NCI-H2196 treated with DMSO at 0.1 percent for 48 hours (cell line): ENCODE results near the gene KLHL10.

ENCODE experiments used
- DNase-seq: peaks from one replicate; lab custom pipeline; 2025; ENCODE audit not compliant: unreplicated experiment; lab: John Stamatoyannopoulos, UW

Gene KLHL10

GRCh38 chr17:41892021-41892376 is 54.4 kb downstream of the KLHL10 start:
- DNase-seq = no peak

GRCh38 chr17:41893384-41893783 is 55.8 kb downstream of the KLHL10 start:
- DNase-seq = no peak

GRCh38 chr17:41894791-41895331 is 57.2 kb downstream of the KLHL10 start:
- peak; percentile 4 for DNase-seq

- DNase-seq = no peak
These were observed 58.0 kb downstream of the KLHL10 start for GRCh38 chr17:41895617-41896016.

- DNase-seq = no peak
These were observed 59.1 kb downstream of the KLHL10 start for GRCh38 chr17:41896726-41897125.
